Keratinocyte (primary cell): ENCODE measurements around the gene SPECC1. TPM values are rescaled to one million over a fixed set of nuclear protein-coding genes. Genes with fewer than 3 reads are reported as not detected.

Source experiments
- DNase-seq: peaks from one replicate; pipeline ENCODE4 v3.0.0-alpha.2; 2011; ENCODE audit warnings: low read depth, missing footprints, low spot score
- FAIRE-seq: peaks from 2 replicates; lab custom pipeline; 2011; peaks lifted over from hg19 to GRCh38; lab: Jason Lieb, UNC
- H2AFZ ChIP-seq: 2 replicates; pipeline ENCODE4 v1.6.0; 2012; ENCODE audit warnings: low read length, control low read depth, inconsistent platforms; ENCODE audit not compliant: control insufficient read depth
- H3K27ac ChIP-seq: 2 replicates; pipeline ENCODE4 v1.5.1; 2011; ENCODE audit warnings: low read length; ENCODE audit not compliant: control insufficient read depth, insufficient read depth
- H3K27me3 ChIP-seq: 3 replicates; pipeline ENCODE4 v1.6.0; 2011; ENCODE audit warnings: low read length; ENCODE audit not compliant: control insufficient read depth, insufficient read depth; ENCODE audit errors: extremely low read depth
- H3K36me3 ChIP-seq, 2 experiments: 2 replicates in 1 of 2; 3 replicates in 1 of 2; pipeline ENCODE4 v1.5.1; 2011; ENCODE audit warnings: low read length in 2 of 2, mild to moderate bottlenecking in 1 of 2; ENCODE audit not compliant: control insufficient read depth in 2 of 2, insufficient read depth in 2 of 2; ENCODE audit errors: extremely low read depth in 1 of 2
- H3K4me1 ChIP-seq: 3 replicates; pipeline ENCODE4 v1.5.1; 2011; ENCODE audit warnings: low read length; ENCODE audit not compliant: control insufficient read depth, insufficient read depth; ENCODE audit errors: extremely low read depth
- H3K4me2 ChIP-seq: 3 replicates; pipeline ENCODE4 v1.6.0; 2011; ENCODE audit warnings: low read depth, low read length; ENCODE audit not compliant: control insufficient read depth, insufficient read depth; ENCODE audit errors: extremely low read depth
- H3K4me3 ChIP-seq, 3 experiments: fragments of 200-600 bp in 1 of 3; sonication (generic) in 1 of 3; 2 replicates in 2 of 3; 3 replicates in 1 of 3; pipeline ENCODE4 v1.5.1; 2011 to 2016; ENCODE audit warnings: low read length in 3 of 3, mild to moderate bottlenecking in 3 of 3, control low read depth in 2 of 3, inconsistent platforms in 1 of 3, low read depth in 1 of 3, mixed read lengths in 1 of 3, mixed run types in 1 of 3, moderate library complexity in 1 of 3; ENCODE audit not compliant: control insufficient read depth in 2 of 3, insufficient read depth in 2 of 3; ENCODE audit errors: extremely low read depth in 1 of 3
- H3K79me2 ChIP-seq: 2 replicates; pipeline ENCODE4 v1.6.0; 2012; ENCODE audit warnings: low read length; ENCODE audit not compliant: control insufficient read depth, insufficient read depth
- H3K9ac ChIP-seq: 3 replicates; pipeline ENCODE4 v1.6.0; 2011; ENCODE audit warnings: low read length; ENCODE audit not compliant: control insufficient read depth, insufficient read depth; ENCODE audit errors: extremely low read depth
- H3K9me1 ChIP-seq: 3 replicates; pipeline ENCODE4 v1.6.0; 2011; ENCODE audit warnings: low read length; ENCODE audit not compliant: control insufficient read depth, insufficient read depth; ENCODE audit errors: extremely low read depth
- H3K9me3 ChIP-seq: 2 replicates; pipeline ENCODE4 v1.5.1; 2012; ENCODE audit warnings: low read depth, low read length; ENCODE audit not compliant: control insufficient read depth
- H4K20me1 ChIP-seq: 3 replicates; pipeline ENCODE4 v1.6.0; 2011; ENCODE audit warnings: low read length; ENCODE audit not compliant: control insufficient read depth, insufficient read depth; ENCODE audit errors: extremely low read depth
- EZH2 ChIP-seq: IDR thresholded peaks from one replicate; pipeline ENCODE4 v1.6.1; 2012; ENCODE audit warnings: inconsistent platforms, mild to moderate bottlenecking, low read length, moderate library complexity
- dilution Hi-C: fragments of 300-500 bp; cut with MboI; formaldehyde crosslinking; loops from one replicate; pipeline ENCODE4 v1.7.0; 2020; ENCODE audit warnings: low sequenced_read_pairs; ENCODE audit not compliant: extremely low pct_ligation_motif_present
- polyA plus RNA-seq, 5 experiments: library from polyadenylated mRNA; depleted of rRNA in 3 of 5; stranded (reverse) in 3 of 5; stranded (forward) in 1 of 5; unstranded in 1 of 5; fragments of >200 nt; gene quantifications; 1 replicate in 1 of 5; 2 replicates in 3 of 5; 3 replicates in 1 of 5; pipeline versions ENCODE4 v1.2.1 to v1.2.3, GENCODE V29; 2011 to 2012; ENCODE audit warnings: missing spikeins in 2 of 5, low read depth in 1 of 5, low replicate concordance in 1 of 5
- TF ChIP-seq, protein P1 (sequence below), 3 experiments: IDR thresholded peaks in 1 of 3; conservative IDR thresholded peaks in 1 of 3; optimal IDR thresholded peaks in 1 of 3; 2 replicates in 2 of 3; 3 replicates in 1 of 3; pipeline versions ENCODE3 to v1.5.1; 2011; ENCODE audit warnings: low read length in 3 of 3, mild to moderate bottlenecking in 3 of 3, moderate library complexity in 2 of 3, control low read depth in 1 of 3, inconsistent platforms in 1 of 3; ENCODE audit not compliant: insufficient read depth in 2 of 3; ENCODE audit errors: extremely low read depth in 1 of 3

The SPECC1 gene
- polyA plus RNA-seq, 1 donor (not counting 4 experiments of a cell fraction or from before 2014, with no cell fraction given): 20.9 TPM

DNA sequence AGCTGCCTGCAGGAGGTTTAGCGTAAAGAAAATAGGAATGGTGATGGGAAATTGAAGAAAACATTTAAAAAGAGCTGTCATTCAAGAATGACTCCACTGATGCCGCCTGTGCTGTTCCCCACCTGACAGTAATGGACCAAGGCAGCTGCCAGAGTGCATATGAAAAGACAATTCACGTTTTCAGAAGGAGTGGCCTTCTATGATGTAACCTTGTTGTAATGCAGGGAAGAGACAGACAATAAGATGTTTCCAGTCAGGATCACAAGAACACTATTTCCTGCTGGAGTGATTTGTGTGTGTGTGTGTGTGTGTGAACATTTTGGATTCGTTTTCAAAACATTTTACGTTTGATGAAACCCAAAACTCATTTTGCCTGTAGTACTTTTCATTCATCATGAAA, 254.4 kb downstream of the SPECC1 start:
- Histone ChIP-seq H4K20me1 (no peaks in the 10 kb centered on the region), H2AFZ (no peak overlapping the region), H3K9me1 (no peaks in the 10 kb centered on the region), H3K4me3 (no peak overlapping the region), H3K27me3 (no peaks in the 10 kb centered on the region), H3K4me2 (peak overlapping the region; percentile 18), H3K27ac (peak overlapping the region; percentile 76), H3K9ac (no peak overlapping the region), H3K36me3 (peaks cover 3 to 9% of the 10 kb centered on the region in 2 experiments), H3K9me3 (no peaks in the 10 kb centered on the region), H3K79me2 (no peaks in the 10 kb centered on the region), H3K4me1 (peaks cover 17% of the 10 kb centered on the region)
- dilution Hi-C loops: no loop called here
- no peak for TF ChIP-seq EZH2
- TF ChIP-seq, protein P1, sequence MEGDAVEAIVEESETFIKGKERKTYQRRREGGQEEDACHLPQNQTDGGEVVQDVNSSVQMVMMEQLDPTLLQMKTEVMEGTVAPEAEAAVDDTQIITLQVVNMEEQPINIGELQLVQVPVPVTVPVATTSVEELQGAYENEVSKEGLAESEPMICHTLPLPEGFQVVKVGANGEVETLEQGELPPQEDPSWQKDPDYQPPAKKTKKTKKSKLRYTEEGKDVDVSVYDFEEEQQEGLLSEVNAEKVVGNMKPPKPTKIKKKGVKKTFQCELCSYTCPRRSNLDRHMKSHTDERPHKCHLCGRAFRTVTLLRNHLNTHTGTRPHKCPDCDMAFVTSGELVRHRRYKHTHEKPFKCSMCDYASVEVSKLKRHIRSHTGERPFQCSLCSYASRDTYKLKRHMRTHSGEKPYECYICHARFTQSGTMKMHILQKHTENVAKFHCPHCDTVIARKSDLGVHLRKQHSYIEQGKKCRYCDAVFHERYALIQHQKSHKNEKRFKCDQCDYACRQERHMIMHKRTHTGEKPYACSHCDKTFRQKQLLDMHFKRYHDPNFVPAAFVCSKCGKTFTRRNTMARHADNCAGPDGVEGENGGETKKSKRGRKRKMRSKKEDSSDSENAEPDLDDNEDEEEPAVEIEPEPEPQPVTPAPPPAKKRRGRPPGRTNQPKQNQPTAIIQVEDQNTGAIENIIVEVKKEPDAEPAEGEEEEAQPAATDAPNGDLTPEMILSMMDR (optimal IDR thresholded peaks at IDR 0.05 in 1 of 3, IDR thresholded peaks at IDR 0.05 in 1 of 3, conservative IDR thresholded peaks at IDR 0.05 in 1 of 3; ENCODE audit: extremely low read depth in 1 of 3, insufficient read depth in 2 of 3, low read length in 3 of 3): no peak
- DNase-seq (no peak), FAIRE-seq (peak; percentile 51)

DNA sequence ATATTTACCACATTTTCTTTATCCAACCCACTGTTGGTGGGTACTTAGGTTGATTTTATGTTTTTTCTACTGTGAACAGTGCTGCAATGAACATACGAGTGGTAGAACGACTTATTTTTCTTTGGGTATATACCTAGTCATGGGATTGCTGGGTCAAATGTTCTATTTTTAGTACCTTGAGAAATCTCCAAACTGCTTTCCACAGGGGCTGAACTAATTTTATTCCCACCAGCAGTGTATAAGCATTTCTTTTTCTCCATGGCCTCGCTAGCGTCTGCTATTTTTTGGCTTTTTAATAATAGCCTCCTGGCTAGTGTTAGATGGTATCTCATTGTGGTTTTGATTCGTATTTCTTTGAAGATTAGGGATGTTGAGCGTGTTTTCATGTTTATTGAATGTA, 255.8 kb downstream of the SPECC1 start:
- Histone ChIP-seq H3K79me2 (no peaks in the 10 kb centered on the region), H2AFZ (no peak overlapping the region), H3K27me3 (no peaks in the 10 kb centered on the region), H3K9me3 (no peaks in the 10 kb centered on the region), H4K20me1 (no peaks in the 10 kb centered on the region), H3K4me1 (peaks cover 17% of the 10 kb centered on the region), H3K4me3 (no peak overlapping the region), H3K36me3 (peaks cover 3 to 8% of the 10 kb centered on the region in 2 experiments), H3K27ac (no peak overlapping the region), H3K9ac (no peak overlapping the region), H3K9me1 (no peaks in the 10 kb centered on the region), H3K4me2 (no peak overlapping the region)
- DNase-seq (no peak), FAIRE-seq (no peak)
- dilution Hi-C loops: no loop called here
- TF ChIP-seq, protein P1 (optimal IDR thresholded peaks at IDR 0.05 in 1 of 3, IDR thresholded peaks at IDR 0.05 in 1 of 3, conservative IDR thresholded peaks at IDR 0.05 in 1 of 3; ENCODE audit: extremely low read depth in 1 of 3, insufficient read depth in 2 of 3, low read length in 3 of 3): no peak
- TF ChIP-seq EZH2: no peak
